Occipital lobe (tissue), 3 donors: ENCODE measurements around the gene HEATR9. TPM values are rescaled to one million over a fixed set of nuclear protein-coding genes. Genes with fewer than 3 reads are reported as not detected.

Experiments
- DNase-seq: peaks from one replicate; lab custom pipeline; 2025; lab: John Stamatoyannopoulos, UW
- small RNA-seq: library from RNA; depleted of rRNA; stranded (forward); fragments of <200 nt; gene quantifications from one replicate; pipeline ENCODE3, GENCODE V24; 2014
- total RNA-seq: library from RNA; depleted of rRNA; stranded (reverse); fragments of >200 nt; gene quantifications from one replicate; pipeline ENCODE4 v1.2.3, GENCODE V29; 2014

HEATR9 gene
- total RNA-seq, 1 donor from 2014 or later = not detected

GRCh38 chr17:35809855-35810461 lies 58.7 kb downstream of the HEATR9 start:
- DNase-seq = peak; percentile 67

GRCh38 chr17:35808962-35809854 lies 59.5 kb downstream of the HEATR9 start, which contains the start of gene TAF15:
Gene TAF15 (plus strand): TSS chr17:35809484. CDS start chr17:35809570, 86 bp downstream.
- DNase-seq = peak; percentile 95

- DNase-seq = no peak
Observed at GRCh38 chr17:35808240-35808961, 60.3 kb downstream of the HEATR9 start.

GRCh38 chr17:35807371-35808144 lies 61.1 kb downstream of the HEATR9 start:
- no peak for DNase-seq

Small RNA genes within 50 kb of the gene (small RNA-seq; reads per million reads assigned to genes)
- 3,346 reads per million, percentile 99 among the genes with 10 or more reads in this experiment for gene RF00100

Other genes starting within 250 kb of the HEATR9 start
- gene RASL10B, start 137.3 kb downstream of the HEATR9 start, total RNA-seq = 5.1 TPM
- 0.16 TPM for gene GAS2L2, start 115.7 kb downstream of the HEATR9 start, total RNA-seq
- gene C17orf50, start 108.0 kb downstream of the HEATR9 start, total RNA-seq = not detected
- 8.9 TPM for gene MMP28, start 73.2 kb downstream of the HEATR9 start, total RNA-seq
- gene TAF15, start 59.4 kb downstream of the HEATR9 start, total RNA-seq = 72.8 TPM
- 0.47 TPM for gene CCL5, start 11.5 kb upstream of the HEATR9 start, total RNA-seq
- gene RDM1, start 61.9 kb upstream of the HEATR9 start, total RNA-seq = 0.62 TPM
- not detected for gene LYZL6, start 74.8 kb upstream of the HEATR9 start, total RNA-seq
- gene CCL16, start 112.6 kb upstream of the HEATR9 start, total RNA-seq = not detected
- not detected for gene CCL14, start 117.8 kb upstream of the HEATR9 start, total RNA-seq
- gene CCL15, start 132.7 kb upstream of the HEATR9 start, total RNA-seq = not detected
- gene CCL23, start 149.1 kb upstream of the HEATR9 start, total RNA-seq = not detected
- gene CCL18, start 195.4 kb upstream of the HEATR9 start, total RNA-seq = not detected
- gene CCL3, start 221.3 kb upstream of the HEATR9 start, total RNA-seq = 7.2 TPM
- gene CCL4, start 234.9 kb upstream of the HEATR9 start, total RNA-seq = 4.1 TPM